Fibroblast of lung (primary cell): Measurements from ENCODE around the gene ARFGAP1. TPM values are rescaled to one million over a fixed set of nuclear protein-coding genes. Genes with fewer than 3 reads are reported as not detected.

Experiments used
- DNase-seq, 2 donors: peaks; one replicate each; pipeline versions ENCODE4 v3.0.0 to v3.0.0-alpha.2; 2010; ENCODE audit warnings: low read depth in 2 of 2
- H2AFZ ChIP-seq: 2 replicates; pipeline ENCODE4 v1.5.1; 2012; ENCODE audit warnings: low read length, control low read depth, inconsistent platforms
- H3K27ac ChIP-seq: 2 replicates; pipeline ENCODE4 v1.5.1; 2011; ENCODE audit warnings: low read length, control low read depth; ENCODE audit not compliant: insufficient read depth
- H3K27me3 ChIP-seq: 2 replicates; pipeline ENCODE4 v1.5.1; 2011; ENCODE audit warnings: mild to moderate bottlenecking, low read length; ENCODE audit not compliant: control insufficient read depth, insufficient read depth
- H3K36me3 ChIP-seq: 2 replicates; pipeline ENCODE4 v1.5.1; 2011; ENCODE audit warnings: low read length; ENCODE audit not compliant: control insufficient read depth, insufficient read depth
- H3K4me1 ChIP-seq: 2 replicates; pipeline ENCODE4 v1.5.1; 2011; ENCODE audit warnings: low read length; ENCODE audit not compliant: control insufficient read depth, insufficient read depth; ENCODE audit errors: extremely low read depth
- H3K4me2 ChIP-seq: 2 replicates; pipeline ENCODE4 v1.5.1; 2011; ENCODE audit warnings: low read length, control low read depth; ENCODE audit not compliant: insufficient read depth; ENCODE audit errors: extremely low read depth
- H3K4me3 ChIP-seq, 4 experiments: fragments of 200-600 bp in 1 of 4; sonication (generic) in 1 of 4; replicated peaks in 1 of 4; 2 replicates each; pipeline ENCODE4 v1.5.1; 2011 to 2016; ENCODE audit warnings: low read length in 4 of 4, low read depth in 3 of 4, mild to moderate bottlenecking in 3 of 4, control low read depth in 2 of 4, inconsistent platforms in 1 of 4, mixed read lengths in 1 of 4; ENCODE audit not compliant: insufficient read depth in 1 of 4; ENCODE audit errors: control extremely low read depth in 1 of 4
- H3K79me2 ChIP-seq: 2 replicates; pipeline ENCODE4 v1.5.1; 2012; ENCODE audit warnings: mild to moderate bottlenecking, low read length, inconsistent platforms; ENCODE audit not compliant: control insufficient read depth, insufficient read depth
- H3K9ac ChIP-seq: 2 replicates; pipeline ENCODE4 v1.5.1; 2011; ENCODE audit warnings: mild to moderate bottlenecking, low read length, control low read depth; ENCODE audit not compliant: insufficient read depth
- H3K9me3 ChIP-seq: 2 replicates; pipeline ENCODE4 v1.5.1; 2012; ENCODE audit warnings: low read depth, low read length; ENCODE audit not compliant: control insufficient read depth, insufficient read depth
- H4K20me1 ChIP-seq: 2 replicates; pipeline ENCODE4 v1.5.1; 2011; ENCODE audit warnings: low read length; ENCODE audit not compliant: control insufficient read depth, insufficient read depth; ENCODE audit errors: extremely low read depth
- EZH2 ChIP-seq: IDR thresholded peaks from 2 replicates; pipeline ENCODE4 v1.5.1; 2012; ENCODE audit warnings: low read length, control low read depth, mild to moderate bottlenecking; ENCODE audit errors: missing control alignments
- polyA plus RNA-seq, 2 donors: library from polyadenylated mRNA; depleted of rRNA in 1 of 2; stranded (reverse) in 1 of 2; unstranded in 1 of 2; fragments of >200 nt; gene quantifications; 2 replicates each; pipeline ENCODE4 v1.2.1, GENCODE V29; 2011 to 2012; ENCODE audit warnings: missing spikeins in 1 of 2
- total RNA-seq: library from RNA; depleted of rRNA; stranded (reverse); fragments of >200 nt; gene quantifications from 2 replicates; pipeline ENCODE4 v1.2.1, GENCODE V29; 2014
- TF ChIP-seq, protein P1 (sequence below), 2 donors: IDR thresholded peaks in 1 of 2; conservative IDR thresholded peaks in 1 of 2; 1 replicate in 1 of 2; 2 replicates in 1 of 2; pipeline ENCODE4 v1.5.1; 2011 to 2012; ENCODE audit warnings: low read length in 2 of 2, control low read depth in 1 of 2, inconsistent platforms in 1 of 2, low read depth in 1 of 2, mild to moderate bottlenecking in 1 of 2

The ARFGAP1 gene
- total and polyA plus RNA-seq, 2 donors (not counting 1 experiment from before 2014, with no cell fraction given): 37.6 to 42.9 TPM

DNA sequence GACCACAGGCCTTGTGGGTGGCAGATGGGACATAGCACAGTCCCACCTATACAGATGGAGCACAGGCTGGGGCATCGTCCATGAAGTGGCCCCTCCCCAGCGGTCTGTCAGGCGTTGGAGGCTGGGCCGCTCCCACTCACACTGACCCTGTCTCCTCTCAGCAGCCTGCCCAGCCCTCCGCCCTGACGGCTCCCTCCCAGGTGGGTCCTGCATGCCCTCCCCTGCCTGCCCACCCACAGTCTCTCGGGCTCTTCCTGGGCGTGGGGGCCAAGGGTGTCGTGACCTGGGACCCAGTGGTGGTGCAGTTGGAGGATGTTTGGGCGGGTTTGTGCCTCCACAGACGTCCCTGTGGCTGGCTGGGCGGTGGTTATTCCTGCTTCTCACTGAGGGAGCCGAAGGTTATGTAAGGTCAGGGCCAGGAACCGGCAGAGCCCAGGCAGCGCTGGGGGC lies 42.7 kb downstream of the ARFGAP1 start:
- Histone ChIP-seq H3K27ac (no peak overlapping the region), H3K9ac (no peak overlapping the region), H3K36me3 (no peaks in the 10 kb centered on the region), H2AFZ (no peak overlapping the region), H3K4me2 (no peak overlapping the region), H3K79me2 (no peaks in the 10 kb centered on the region), H3K27me3 (no peaks in the 10 kb centered on the region), H3K4me3 (no peak overlapping the region), H3K4me1 (no peaks in the 10 kb centered on the region), H3K9me3 (no peaks in the 10 kb centered on the region), H4K20me1 (no peaks in the 10 kb centered on the region)
- no peak for DNase-seq
- no peak for TF ChIP-seq EZH2
- TF ChIP-seq, protein P1, sequence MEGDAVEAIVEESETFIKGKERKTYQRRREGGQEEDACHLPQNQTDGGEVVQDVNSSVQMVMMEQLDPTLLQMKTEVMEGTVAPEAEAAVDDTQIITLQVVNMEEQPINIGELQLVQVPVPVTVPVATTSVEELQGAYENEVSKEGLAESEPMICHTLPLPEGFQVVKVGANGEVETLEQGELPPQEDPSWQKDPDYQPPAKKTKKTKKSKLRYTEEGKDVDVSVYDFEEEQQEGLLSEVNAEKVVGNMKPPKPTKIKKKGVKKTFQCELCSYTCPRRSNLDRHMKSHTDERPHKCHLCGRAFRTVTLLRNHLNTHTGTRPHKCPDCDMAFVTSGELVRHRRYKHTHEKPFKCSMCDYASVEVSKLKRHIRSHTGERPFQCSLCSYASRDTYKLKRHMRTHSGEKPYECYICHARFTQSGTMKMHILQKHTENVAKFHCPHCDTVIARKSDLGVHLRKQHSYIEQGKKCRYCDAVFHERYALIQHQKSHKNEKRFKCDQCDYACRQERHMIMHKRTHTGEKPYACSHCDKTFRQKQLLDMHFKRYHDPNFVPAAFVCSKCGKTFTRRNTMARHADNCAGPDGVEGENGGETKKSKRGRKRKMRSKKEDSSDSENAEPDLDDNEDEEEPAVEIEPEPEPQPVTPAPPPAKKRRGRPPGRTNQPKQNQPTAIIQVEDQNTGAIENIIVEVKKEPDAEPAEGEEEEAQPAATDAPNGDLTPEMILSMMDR (conservative IDR thresholded peaks at IDR 0.05 in 1 of 2, IDR thresholded peaks at IDR 0.05 in 1 of 2; ENCODE audit: low read depth in 1 of 2, low read length in 2 of 2): no peak

DNA sequence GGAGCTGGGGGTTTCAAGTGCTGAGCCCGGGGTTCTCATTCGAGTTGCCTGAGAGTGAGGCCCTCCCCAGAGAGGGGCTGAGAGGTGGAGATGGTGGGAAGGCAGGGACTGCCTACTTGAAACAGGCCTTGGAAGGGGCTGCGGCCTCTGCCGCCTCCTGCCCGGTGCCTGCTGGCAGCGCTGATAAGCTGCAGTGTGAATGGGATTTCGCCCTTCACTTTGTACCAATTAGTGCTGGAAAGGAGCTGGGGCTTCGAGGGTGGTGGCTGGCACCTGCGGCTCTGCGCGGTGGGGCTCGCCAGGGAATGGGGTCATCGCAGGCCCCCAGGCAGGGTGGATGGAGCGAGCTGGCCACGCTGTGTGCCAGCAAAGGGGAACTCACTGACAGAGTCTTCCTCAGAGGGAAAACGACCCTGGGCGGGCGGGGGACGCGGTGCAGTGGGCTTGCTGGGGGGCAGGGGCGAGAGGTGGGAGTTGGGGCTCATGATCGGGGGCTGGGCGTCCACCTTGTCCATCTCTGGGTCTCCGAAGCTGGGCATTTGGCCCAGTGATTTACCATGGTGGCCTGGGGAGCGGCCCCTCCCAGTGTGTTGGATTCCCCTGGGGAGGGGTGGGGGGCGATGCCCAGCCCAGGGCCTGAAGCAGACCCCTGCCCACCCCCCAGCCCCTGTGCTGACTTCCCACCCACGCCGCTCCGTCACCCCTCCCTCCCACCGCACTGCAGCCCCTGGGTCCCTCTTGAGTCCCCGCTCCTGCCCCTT lies 43.3 kb downstream of the ARFGAP1 start:
- no peaks in the 10 kb centered on the region for H3K4me1 ChIP-seq
- DNase-seq: no peak
- no peaks in the 10 kb centered on the region for H3K36me3 ChIP-seq
- no peaks in the 10 kb centered on the region for H3K79me2 ChIP-seq
- H3K4me2 ChIP-seq: no peak overlapping the region
- no peak overlapping the region for H3K9ac ChIP-seq
- no peaks in the 10 kb centered on the region for H3K27me3 ChIP-seq
- no peak overlapping the region for H3K27ac ChIP-seq
- H2AFZ ChIP-seq: no peak overlapping the region
- H3K9me3 ChIP-seq: no peaks in the 10 kb centered on the region
- no peaks in the 10 kb centered on the region for H4K20me1 ChIP-seq
- no peak overlapping the region for H3K4me3 ChIP-seq
- TF ChIP-seq EZH2: no peak
- TF ChIP-seq, protein P1 (conservative IDR thresholded peaks at IDR 0.05 in 1 of 2, IDR thresholded peaks at IDR 0.05 in 1 of 2; ENCODE audit: low read depth in 1 of 2, low read length in 2 of 2): no peak

DNA sequence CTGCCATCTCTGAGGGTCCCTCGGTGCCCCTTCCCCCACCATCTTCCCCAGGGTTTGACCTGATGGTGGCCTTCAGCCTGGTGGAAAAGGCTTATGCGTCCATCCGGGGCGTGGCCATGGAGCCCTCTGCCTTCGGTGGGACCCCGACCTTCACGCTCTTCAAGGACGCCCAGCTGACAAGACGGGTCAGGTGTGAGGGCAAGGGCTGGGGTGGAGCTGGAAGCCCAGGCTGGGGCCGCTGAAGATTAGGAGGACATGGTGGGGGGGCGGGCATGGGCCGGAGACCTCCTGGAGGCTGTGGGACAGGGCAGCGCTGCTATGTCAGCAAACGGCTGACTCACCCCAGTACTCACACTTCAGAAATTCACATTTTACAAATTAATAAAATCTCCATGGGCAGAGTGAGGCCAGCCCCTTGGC lies 43.9 kb downstream of the ARFGAP1 start:
- Histone ChIP-seq H3K9ac (no peak overlapping the region), H3K4me1 (no peaks in the 10 kb centered on the region), H4K20me1 (no peaks in the 10 kb centered on the region), H3K9me3 (no peaks in the 10 kb centered on the region), H2AFZ (no peak overlapping the region), H3K79me2 (no peaks in the 10 kb centered on the region), H3K4me2 (no peak overlapping the region), H3K36me3 (no peaks in the 10 kb centered on the region), H3K4me3 (no peak overlapping the region), H3K27ac (no peak overlapping the region), H3K27me3 (no peaks in the 10 kb centered on the region)
- DNase-seq: no peak
- TF ChIP-seq, protein P1 (conservative IDR thresholded peaks at IDR 0.05 in 1 of 2, IDR thresholded peaks at IDR 0.05 in 1 of 2; ENCODE audit: low read depth in 1 of 2, low read length in 2 of 2): no peak
- no peak for TF ChIP-seq EZH2
